ENCODE results near the gene CCDC136. TPM values are rescaled to one million over a fixed set of nuclear protein-coding genes. Genes with fewer than 3 reads are reported as not detected.

CCDC136 gene
- polyA plus RNA-seq, 4 donors, result 0.22 to 4.5 (median 1.5) TPM

DNA sequence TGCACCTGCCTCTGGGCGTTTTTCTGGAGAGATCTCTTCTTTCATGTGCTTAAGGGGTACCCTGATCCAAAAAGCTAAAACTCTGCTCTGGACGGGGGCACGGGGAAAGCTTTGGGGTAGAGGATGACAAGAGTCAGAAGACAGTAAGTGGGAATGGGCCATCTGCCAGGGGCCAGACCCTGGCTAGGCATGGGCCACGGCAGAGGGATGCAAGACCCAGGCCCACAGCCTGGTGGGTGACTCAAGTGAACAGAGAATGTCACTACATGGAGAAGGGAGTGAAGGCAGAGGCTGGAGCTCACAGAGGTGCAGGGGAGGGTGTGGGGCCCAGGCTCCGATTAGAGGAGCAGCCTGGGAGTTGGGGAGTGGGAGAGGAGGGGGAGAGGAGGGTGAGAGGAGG is 53.7 kb downstream of the CCDC136 start:
- 84 to 87% (median 84%) methylated on average over 5 of the region's 5 CpGs for WGBS, 3 donors
- no peaks in the 10 kb centered on the region for H3K27me3 ChIP-seq (ENCODE audit: control insufficient read depth in 3 of 3, insufficient read depth in 3 of 3, low read length in 3 of 3)

DNA sequence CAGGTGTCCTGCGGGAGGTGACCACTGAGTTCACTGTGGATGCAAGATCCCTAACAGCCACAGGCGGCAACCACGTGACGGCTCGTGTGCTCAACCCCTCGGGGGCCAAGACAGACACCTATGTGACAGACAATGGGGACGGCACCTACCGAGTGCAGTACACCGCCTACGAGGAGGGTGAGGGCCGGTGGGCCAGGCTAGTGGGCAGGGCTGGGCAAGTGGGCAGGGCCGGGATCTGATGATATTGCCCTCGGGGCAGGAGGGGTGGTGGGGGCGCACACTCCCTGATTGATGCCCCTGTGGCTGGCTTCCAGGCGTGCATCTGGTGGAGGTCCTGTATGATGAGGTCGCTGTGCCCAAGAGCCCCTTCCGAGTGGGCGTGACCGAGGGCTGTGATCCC is 54.2 kb downstream of the CCDC136 start:
- H3K4me3 ChIP-seq (ENCODE audit: low read depth in 1 of 3, low read length in 3 of 3), result no peak overlapping the region
- no peaks in the 10 kb centered on the region for H3K9me3 ChIP-seq (ENCODE audit: control insufficient read depth in 2 of 2, insufficient read depth in 1 of 2, low read depth in 1 of 2, low read length in 1 of 2)
- peaks cover 0 to 10% (median 0%) of the 10 kb centered on the region in 3 donors for H3K4me1 ChIP-seq (ENCODE audit: control insufficient read depth in 3 of 3, insufficient read depth in 2 of 3, low read depth in 1 of 3, low read length in 2 of 3)
- H3K27ac ChIP-seq (ENCODE audit: low read depth in 1 of 3, low read length in 2 of 3), result no peak overlapping the region
- no peak for FAIRE-seq
- 84 to 86% (median 85%) methylated on average over 16 to 19 of the region's 19 CpGs for WGBS, 3 donors
- no peak for DNase-seq
- no peaks in the 10 kb centered on the region for H3K27me3 ChIP-seq (ENCODE audit: control insufficient read depth in 3 of 3, insufficient read depth in 3 of 3, low read length in 3 of 3)
- peaks cover 0 to 96% (median 0%) of the 10 kb centered on the region in 3 donors for H3K36me3 ChIP-seq (ENCODE audit: control insufficient read depth in 3 of 3, insufficient read depth in 2 of 3, low read depth in 1 of 3, low read length in 3 of 3)

More for the DNA sequence above, 53.7 kb downstream of the CCDC136 start:
- DNase-seq, result no peak
- peaks cover 0 to 9% (median 0%) of the 10 kb centered on the region in 3 donors for H3K4me1 ChIP-seq (ENCODE audit: control insufficient read depth in 3 of 3, insufficient read depth in 2 of 3, low read depth in 1 of 3, low read length in 2 of 3)
- no peak overlapping the region for H3K4me3 ChIP-seq (ENCODE audit: low read depth in 1 of 3, low read length in 3 of 3)
- H3K27ac ChIP-seq (ENCODE audit: low read depth in 1 of 3, low read length in 2 of 3), result no peak overlapping the region
- H3K9me3 ChIP-seq (ENCODE audit: control insufficient read depth in 2 of 2, insufficient read depth in 1 of 2, low read depth in 1 of 2, low read length in 1 of 2), result no peaks in the 10 kb centered on the region
- H3K36me3 ChIP-seq (ENCODE audit: control insufficient read depth in 3 of 3, insufficient read depth in 2 of 3, low read depth in 1 of 3, low read length in 3 of 3), result peaks cover 0 to 96% (median 0%) of the 10 kb centered on the region in 3 donors
- no peak for FAIRE-seq

DNA sequence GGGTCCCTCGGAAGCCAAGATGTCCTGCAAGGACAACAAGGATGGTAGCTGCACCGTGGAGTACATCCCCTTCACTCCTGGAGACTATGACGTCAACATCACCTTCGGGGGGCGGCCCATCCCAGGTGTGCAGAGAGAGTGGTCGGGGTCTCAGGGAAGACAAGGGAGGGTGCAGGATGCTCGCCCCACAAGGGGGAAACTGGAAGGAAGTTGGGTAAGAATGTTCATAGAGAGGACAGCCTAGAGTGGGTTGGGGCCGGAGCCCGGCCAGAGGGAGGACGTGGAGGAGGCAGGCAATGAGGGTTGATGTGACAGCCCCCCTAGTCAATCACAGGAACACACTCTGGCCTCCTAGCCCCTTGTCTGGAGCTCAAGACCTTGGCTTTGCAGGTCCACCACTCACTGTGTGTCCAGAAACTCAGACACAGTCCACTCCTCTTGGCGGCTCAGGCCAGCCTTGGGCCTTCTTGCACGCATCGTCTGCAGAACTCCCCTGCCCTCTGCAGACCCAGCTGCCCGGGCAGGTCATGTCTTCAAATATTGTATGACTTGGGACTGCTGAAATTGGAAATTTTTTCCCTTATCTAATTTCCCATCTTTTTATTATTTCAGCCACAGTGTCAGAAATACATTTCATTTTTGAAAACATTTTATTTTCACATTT is 55.1 kb downstream of the CCDC136 start:
- Histone ChIP-seq H3K9me3 (ENCODE audit: control insufficient read depth in 2 of 2, insufficient read depth in 1 of 2, low read depth in 1 of 2, low read length in 1 of 2) (no peaks in the 10 kb centered on the region), H3K27me3 (ENCODE audit: control insufficient read depth in 3 of 3, insufficient read depth in 3 of 3, low read length in 3 of 3) (no peaks in the 10 kb centered on the region), H3K4me3 (ENCODE audit: low read depth in 1 of 3, low read length in 3 of 3) (no peak overlapping the region), H3K4me1 (ENCODE audit: control insufficient read depth in 3 of 3, insufficient read depth in 2 of 3, low read depth in 1 of 3, low read length in 2 of 3) (peaks cover 0 to 10% (median 0%) of the 10 kb centered on the region in 3 donors), H3K36me3 (ENCODE audit: control insufficient read depth in 3 of 3, insufficient read depth in 2 of 3, low read depth in 1 of 3, low read length in 3 of 3) (peaks cover 0 to 95% (median 0%) of the 10 kb centered on the region in 3 donors), H3K27ac (ENCODE audit: low read depth in 1 of 3, low read length in 2 of 3) (no peak overlapping the region)
- 90 to 94% (median 92%) methylated on average over 14 of the region's 14 CpGs for WGBS, 3 donors
- DNase-seq (no peak), FAIRE-seq (no peak)

- Histone ChIP-seq H3K27ac (ENCODE audit: low read depth in 1 of 3, low read length in 2 of 3) (no peak overlapping the region), H3K36me3 (ENCODE audit: control insufficient read depth in 3 of 3, insufficient read depth in 2 of 3, low read depth in 1 of 3, low read length in 3 of 3) (peaks cover 0 to 95% (median 2%) of the 10 kb centered on the region in 3 donors), H3K27me3 (ENCODE audit: control insufficient read depth in 3 of 3, insufficient read depth in 3 of 3, low read length in 3 of 3) (no peaks in the 10 kb centered on the region), H3K9me3 (ENCODE audit: control insufficient read depth in 2 of 2, insufficient read depth in 1 of 2, low read depth in 1 of 2, low read length in 1 of 2) (no peaks in the 10 kb centered on the region), H3K4me3 (ENCODE audit: low read depth in 1 of 3, low read length in 3 of 3) (no peak overlapping the region), H3K4me1 (ENCODE audit: control insufficient read depth in 3 of 3, insufficient read depth in 2 of 3, low read depth in 1 of 3, low read length in 2 of 3) (peaks cover 0 to 10% (median 0%) of the 10 kb centered on the region in 3 donors)
- no peak for DNase-seq
- FAIRE-seq, result no peak
- WGBS, 3 donors, result 85 to 92% (median 89%) methylated on average over 15 to 17 of the region's 17 CpGs
Measured at GRCh38 chr7:128847721-128848211, 56.0 kb downstream of the CCDC136 start.

- Histone ChIP-seq H3K36me3 (ENCODE audit: control insufficient read depth in 3 of 3, insufficient read depth in 2 of 3, low read depth in 1 of 3, low read length in 3 of 3) (peaks cover 0 to 95% (median 2%) of the 10 kb centered on the region in 3 donors), H3K27me3 (ENCODE audit: control insufficient read depth in 3 of 3, insufficient read depth in 3 of 3, low read length in 3 of 3) (no peaks in the 10 kb centered on the region), H3K9me3 (ENCODE audit: control insufficient read depth in 2 of 2, insufficient read depth in 1 of 2, low read depth in 1 of 2, low read length in 1 of 2) (no peaks in the 10 kb centered on the region), H3K4me1 (ENCODE audit: control insufficient read depth in 3 of 3, insufficient read depth in 2 of 3, low read depth in 1 of 3, low read length in 2 of 3) (peaks cover 0 to 10% (median 0%) of the 10 kb centered on the region in 3 donors), H3K27ac (ENCODE audit: low read depth in 1 of 3, low read length in 2 of 3) (no peak overlapping the region), H3K4me3 (ENCODE audit: low read depth in 1 of 3, low read length in 3 of 3) (no peak overlapping the region)
- DNase-seq (no peak), FAIRE-seq (no peak)
- WGBS, 3 donors, result 91 to 93% (median 92%) methylated on average over 31 of the region's 31 CpGs
Measured at GRCh38 chr7:128848289-128849155, 56.8 kb downstream of the CCDC136 start.

DNA sequence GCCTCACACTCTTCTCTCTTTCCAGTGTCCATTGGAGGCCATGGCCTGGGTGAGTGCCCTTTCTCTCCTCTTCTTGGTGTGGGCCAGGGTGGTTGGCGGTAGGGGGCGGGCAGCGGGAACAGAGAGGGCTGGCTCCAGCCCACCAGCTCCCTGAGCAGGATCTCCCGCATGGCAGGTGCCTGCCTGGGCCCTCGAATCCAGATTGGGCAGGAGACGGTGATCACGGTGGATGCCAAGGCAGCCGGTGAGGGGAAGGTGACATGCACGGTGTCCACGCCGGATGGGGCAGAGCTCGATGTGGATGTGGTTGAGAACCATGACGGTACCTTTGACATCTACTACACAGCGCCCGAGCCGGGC is 57.4 kb downstream of the CCDC136 start:
- DNase-seq, result no peak
- no peak overlapping the region for H3K4me3 ChIP-seq (ENCODE audit: low read depth in 1 of 3, low read length in 3 of 3)
- no peaks in the 10 kb centered on the region for H3K9me3 ChIP-seq (ENCODE audit: control insufficient read depth in 2 of 2, insufficient read depth in 1 of 2, low read depth in 1 of 2, low read length in 1 of 2)
- H3K27me3 ChIP-seq (ENCODE audit: control insufficient read depth in 3 of 3, insufficient read depth in 3 of 3, low read length in 3 of 3), result no peaks in the 10 kb centered on the region
- no peak overlapping the region for H3K27ac ChIP-seq (ENCODE audit: low read depth in 1 of 3, low read length in 2 of 3)
- FAIRE-seq, result no peak
- H3K36me3 ChIP-seq (ENCODE audit: control insufficient read depth in 3 of 3, insufficient read depth in 2 of 3, low read depth in 1 of 3, low read length in 3 of 3), result peaks cover 0 to 95% (median 2%) of the 10 kb centered on the region in 3 donors
- H3K4me1 ChIP-seq (ENCODE audit: control insufficient read depth in 3 of 3, insufficient read depth in 2 of 3, low read depth in 1 of 3, low read length in 2 of 3), result peaks cover 0 to 10% (median 0%) of the 10 kb centered on the region in 3 donors
- WGBS, 3 donors, result 93 to 95% (median 95%) methylated on average over 14 to 16 of the region's 16 CpGs

DNA sequence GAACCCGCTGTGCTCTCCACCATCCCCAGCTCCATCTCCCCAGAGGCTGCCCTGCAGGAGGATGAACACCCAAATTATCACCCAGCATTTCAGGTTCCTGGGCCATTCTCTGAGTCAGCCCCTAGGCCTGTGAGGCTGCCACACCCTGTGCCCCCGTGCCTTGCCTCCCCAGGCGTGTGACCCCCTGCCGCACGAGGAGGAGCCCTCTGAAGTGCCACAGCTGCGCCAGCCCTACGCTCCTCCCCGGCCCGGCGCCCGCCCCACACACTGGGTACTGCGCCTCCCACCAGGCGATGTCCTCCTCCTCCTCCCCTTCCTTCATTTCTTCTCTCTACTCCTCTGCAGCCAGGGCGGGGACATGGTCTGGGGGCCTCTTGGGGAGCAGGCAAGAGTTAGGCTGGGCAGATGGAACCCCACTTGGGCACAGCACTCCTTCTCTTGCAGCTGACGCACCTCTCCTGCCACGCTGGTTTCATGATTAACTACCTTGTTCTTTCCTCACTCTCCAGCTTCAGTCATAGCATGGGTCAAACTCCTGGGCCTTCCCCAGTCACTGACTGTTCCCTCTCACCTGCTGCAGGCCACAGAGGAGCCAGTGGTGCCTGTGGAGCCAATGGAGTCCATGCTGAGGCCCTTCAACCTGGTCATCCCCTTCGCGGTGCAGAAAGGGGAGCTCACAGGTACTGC is 58.2 kb downstream of the CCDC136 start:
- Histone ChIP-seq H3K27ac (ENCODE audit: low read depth in 1 of 3, low read length in 2 of 3) (no peak overlapping the region), H3K27me3 (ENCODE audit: control insufficient read depth in 3 of 3, insufficient read depth in 3 of 3, low read length in 3 of 3) (no peaks in the 10 kb centered on the region), H3K4me3 (ENCODE audit: low read depth in 1 of 3, low read length in 3 of 3) (no peak overlapping the region), H3K9me3 (ENCODE audit: control insufficient read depth in 2 of 2, insufficient read depth in 1 of 2, low read depth in 1 of 2, low read length in 1 of 2) (no peaks in the 10 kb centered on the region), H3K36me3 (ENCODE audit: control insufficient read depth in 3 of 3, insufficient read depth in 2 of 3, low read depth in 1 of 3, low read length in 3 of 3) (peaks cover 0 to 95% (median 2%) of the 10 kb centered on the region in 3 donors), H3K4me1 (ENCODE audit: control insufficient read depth in 3 of 3, insufficient read depth in 2 of 3, low read depth in 1 of 3, low read length in 2 of 3) (peaks cover 0 to 10% (median 0%) of the 10 kb centered on the region in 3 donors)
- 49 to 81% (median 74%) methylated on average over 13 to 18 of the region's 18 CpGs for WGBS, 3 donors
- FAIRE-seq (no peak), DNase-seq (peak; percentile 40 to 53)
